GM18502 (cell line): ENCODE measurements around the gene CANX.
"Not testable (repeated sequence)": the region's sequence is repeated elsewhere in the genome, so short reads cannot be mapped to it uniquely, and the experiment has no call there.

Source experiments
- ATAC-seq: cut with Tn5 transposase; IDR thresholded peaks from one replicate; pipeline ENCODE4 v1.9.1; 2021; ENCODE audit warnings: mild to moderate bottlenecking; ENCODE audit not compliant: unreplicated experiment, poor library complexity

CANX gene

GRCh38 chr5:179698935-179699615 lies at the start of gene CANX:
Gene CANX (plus strand): TSS chr5:179698967. CDS start chr5:179705682, 6,715 bp downstream.
- ATAC-seq: no peak

- not testable (repeated sequence) for ATAC-seq
These were observed 49.5 kb upstream of the CANX start for GRCh38 chr5:179649166-179649703.

GRCh38 chr5:179650245-179650644 lies 48.5 kb upstream of the CANX start:
- ATAC-seq: not testable (repeated sequence)

GRCh38 chr5:179653135-179653534 lies 45.6 kb upstream of the CANX start:
- not testable (repeated sequence) for ATAC-seq

- peak; percentile 94 for ATAC-seq
These were observed 41.2 kb upstream of the CANX start for GRCh38 chr5:179657302-179658178.

GRCh38 chr5:179658179-179658856 lies 40.4 kb upstream of the CANX start:
- ATAC-seq: peak; percentile 72

- ATAC-seq: not testable (repeated sequence)
These were observed 37.1 kb upstream of the CANX start for GRCh38 chr5:179661647-179662046.

- ATAC-seq: no peak
These were observed 30.4 kb upstream of the CANX start for GRCh38 chr5:179668391-179668790.

GRCh38 chr5:179678223-179679013 lies 20.3 kb upstream of the CANX start:
- peak; percentile 92 for ATAC-seq

GRCh38 chr5:179679014-179679674 lies 19.6 kb upstream of the CANX start:
- peak; percentile 15 for ATAC-seq

GRCh38 chr5:179680014-179680779 lies 18.6 kb upstream of the CANX start:
- no peak for ATAC-seq

GRCh38 chr5:179680780-179681401 lies 17.9 kb upstream of the CANX start, which contains the start of gene CBY3:
Gene CBY3 (minus strand): TSS chr5:179681034. CDS start chr5:179680918, 116 bp downstream.
- ATAC-seq: no peak

- ATAC-seq: not testable (repeated sequence)
These were observed 9.6 kb upstream of the CANX start for GRCh38 chr5:179689212-179689611.

GRCh38 chr5:179694561-179694960 lies 4.2 kb upstream of the CANX start:
- no peak for ATAC-seq

GRCh38 chr5:179696603-179697002 lies 2.2 kb upstream of the CANX start:
- ATAC-seq: no peak

- no peak for ATAC-seq
These were observed 1.7 kb upstream of the CANX start for GRCh38 chr5:179697108-179697507.

- ATAC-seq: not testable (repeated sequence)
These were observed 1.2 kb upstream of the CANX start for GRCh38 chr5:179697543-179697942.
